NCI-H1092 (cell line): ENCODE measurements around the gene ZPBP.

Experiments used
- DNase-seq: peaks from one replicate; lab custom pipeline; 2025; lab: John Stamatoyannopoulos, UW

Gene ZPBP

GRCh38 chr7:50092579-50093491 is at the start of gene ZPBP:
Gene ZPBP, minus strand, starts transcription at chr7:50093246. Its CDS starts 52 bp downstream, at chr7:50093194.
- peak; percentile 19 for DNase-seq

GRCh38 chr7:50142425-50143017 is 49.5 kb upstream of the ZPBP start:
- peak; percentile 5 for DNase-seq

GRCh38 chr7:50141854-50142253 is 48.8 kb upstream of the ZPBP start:
- no peak for DNase-seq

- no peak for DNase-seq
Observed at GRCh38 chr7:50141131-50141530, 48.1 kb upstream of the ZPBP start.

GRCh38 chr7:50140688-50141087 is 47.6 kb upstream of the ZPBP start:
- DNase-seq: no peak

- no peak for DNase-seq
Observed at GRCh38 chr7:50138101-50138500, 45.1 kb upstream of the ZPBP start.

GRCh38 chr7:50125766-50126165 is 32.7 kb upstream of the ZPBP start:
- DNase-seq: no peak

GRCh38 chr7:50121286-50121685 is 28.2 kb upstream of the ZPBP start:
- no peak for DNase-seq

- DNase-seq: peak; percentile 2
Observed at GRCh38 chr7:50119815-50120637, 27.0 kb upstream of the ZPBP start.

- DNase-seq: no peak
Observed at GRCh38 chr7:50112250-50112649, 19.2 kb upstream of the ZPBP start.

- no peak for DNase-seq
Observed at GRCh38 chr7:50101873-50102272, 8.8 kb upstream of the ZPBP start.

GRCh38 chr7:50095634-50096033 is 2.6 kb upstream of the ZPBP start:
- no peak for DNase-seq

- DNase-seq: no peak
Observed at GRCh38 chr7:50088463-50089129, 4.5 kb downstream of the ZPBP start.

GRCh38 chr7:50085344-50085743 is 7.7 kb downstream of the ZPBP start:
- DNase-seq: no peak

- DNase-seq: no peak
Observed at GRCh38 chr7:50073093-50073492, 20.0 kb downstream of the ZPBP start.

GRCh38 chr7:50069613-50070012 is 23.4 kb downstream of the ZPBP start:
- DNase-seq: no peak

- DNase-seq: no peak
Observed at GRCh38 chr7:50068850-50069551, 24.0 kb downstream of the ZPBP start.

GRCh38 chr7:50068026-50068425 is 25.0 kb downstream of the ZPBP start:
- no peak for DNase-seq

GRCh38 chr7:50062951-50063350 is 30.1 kb downstream of the ZPBP start:
- DNase-seq: no peak

GRCh38 chr7:50056131-50056530 is 36.9 kb downstream of the ZPBP start:
- DNase-seq: no peak

- DNase-seq: no peak
Observed at GRCh38 chr7:50047716-50048115, 45.3 kb downstream of the ZPBP start.
